Spleen (tissue), 7 donors: Measurements from ENCODE around the gene C5AR1.

Experiments used
- POLR2A ChIP-seq, 3 donors: fragments of 450-650 bp; IDR thresholded peaks; one replicate each; pipeline ENCODE4 v1.5.1; 2017; ENCODE audit warnings: antibody characterized with exemption in 3 of 3, mild to moderate bottlenecking in 1 of 3
- POLR2AphosphoS5 ChIP-seq, 3 donors: sonication (generic); formaldehyde crosslinking; IDR thresholded peaks; one replicate each; pipeline ENCODE4 v1.5.1; 2017; ENCODE audit warnings: antibody characterized with exemption in 3 of 3
- TF ChIP-seq, protein P1 (sequence below), 11 experiments: fragments of 200-600 bp in 7 of 11; fragments of 450-650 bp in 4 of 11; sonication (generic) in 4 of 11; IDR thresholded peaks in 8 of 11; conservative IDR thresholded peaks in 3 of 11; 1 replicate in 7 of 11; 2 replicates in 4 of 11; pipeline versions ENCODE4 v1.4.0 to v1.8.0; 2016 to 2021; ENCODE audit warnings: antibody characterized with exemption in 11 of 11, inconsistent platforms in 4 of 11, mild to moderate bottlenecking in 1 of 11
- donor health status: DM: no; HTN: no; CAD: no; lungs with moderate emphysema.
- donor health status: DM: no; HTN: no; CAD: no.
- donor health status: DM: no; HTN: no; CAD: no.

DNA sequence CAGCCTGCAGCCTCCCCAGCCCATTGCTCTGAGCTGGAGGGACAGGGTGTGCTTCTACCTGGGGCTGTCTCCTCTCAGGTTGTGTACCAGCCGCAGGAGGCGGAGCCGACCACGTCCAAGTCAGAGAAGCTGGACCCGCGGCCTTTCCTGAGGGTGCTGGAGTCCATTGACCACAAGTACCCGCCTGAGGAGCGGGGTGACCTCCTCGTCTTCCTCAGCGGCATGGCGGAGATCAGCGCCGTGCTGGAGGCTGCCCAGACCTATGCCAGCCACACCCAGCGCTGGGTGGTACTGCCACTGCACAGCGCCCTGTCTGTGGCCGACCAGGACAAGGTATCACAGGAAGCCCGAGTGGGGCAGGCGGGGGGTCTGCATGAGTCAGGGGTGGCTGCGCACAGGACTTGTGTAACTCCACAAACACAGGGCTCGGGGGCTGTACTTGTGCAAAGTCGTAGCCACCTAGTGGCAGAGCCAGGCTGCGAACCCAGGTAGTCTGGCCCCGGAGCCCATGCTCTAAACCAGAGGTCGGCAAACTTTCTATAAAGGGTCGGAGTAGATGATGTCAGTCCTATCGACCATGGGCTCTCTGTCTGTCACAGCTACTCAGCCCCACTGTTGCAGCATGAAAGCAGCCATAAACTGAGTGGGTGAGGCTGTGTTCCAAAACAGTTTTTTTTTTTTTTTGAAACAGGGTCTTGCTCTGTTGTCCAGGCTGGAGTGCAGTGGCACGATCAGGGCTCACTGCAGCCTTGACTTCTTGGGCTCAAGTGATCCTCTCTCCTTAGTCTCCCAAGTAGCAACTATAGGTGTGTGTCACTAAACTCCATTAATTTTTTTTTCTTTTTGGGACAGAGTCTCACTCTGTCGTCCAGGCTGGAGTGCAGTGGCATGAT lies 48.4 kb downstream of the C5AR1 start:
- TF ChIP-seq, protein P1, sequence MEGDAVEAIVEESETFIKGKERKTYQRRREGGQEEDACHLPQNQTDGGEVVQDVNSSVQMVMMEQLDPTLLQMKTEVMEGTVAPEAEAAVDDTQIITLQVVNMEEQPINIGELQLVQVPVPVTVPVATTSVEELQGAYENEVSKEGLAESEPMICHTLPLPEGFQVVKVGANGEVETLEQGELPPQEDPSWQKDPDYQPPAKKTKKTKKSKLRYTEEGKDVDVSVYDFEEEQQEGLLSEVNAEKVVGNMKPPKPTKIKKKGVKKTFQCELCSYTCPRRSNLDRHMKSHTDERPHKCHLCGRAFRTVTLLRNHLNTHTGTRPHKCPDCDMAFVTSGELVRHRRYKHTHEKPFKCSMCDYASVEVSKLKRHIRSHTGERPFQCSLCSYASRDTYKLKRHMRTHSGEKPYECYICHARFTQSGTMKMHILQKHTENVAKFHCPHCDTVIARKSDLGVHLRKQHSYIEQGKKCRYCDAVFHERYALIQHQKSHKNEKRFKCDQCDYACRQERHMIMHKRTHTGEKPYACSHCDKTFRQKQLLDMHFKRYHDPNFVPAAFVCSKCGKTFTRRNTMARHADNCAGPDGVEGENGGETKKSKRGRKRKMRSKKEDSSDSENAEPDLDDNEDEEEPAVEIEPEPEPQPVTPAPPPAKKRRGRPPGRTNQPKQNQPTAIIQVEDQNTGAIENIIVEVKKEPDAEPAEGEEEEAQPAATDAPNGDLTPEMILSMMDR (IDR thresholded peaks at IDR 0.05 in 8 of 11, conservative IDR thresholded peaks at IDR 0.05 in 3 of 11), result no peak
- TF ChIP-seq POLR2A (IDR thresholded peaks at IDR 0.05) (no peak), POLR2AphosphoS5 (IDR thresholded peaks at IDR 0.05) (no peak)
